Stimulated activated CD8-positive, alpha-beta memory T cell treated with anti-CD3 and anti-CD28 coated beads, Interleukin-7, amount 100 ng/mL, for 48 hours (primary cell): ENCODE results near the gene R3HDM2.
"Not testable (repeated sequence)": the region's sequence is repeated elsewhere in the genome, so short reads cannot be mapped to it uniquely, and the experiment has no call there.

Experiments used
- DNase-seq, 2 donors: peaks; one replicate each; pipeline ENCODE4 v3.0.0-alpha.2; 2020; ENCODE audit warnings: low read depth in 1 of 2; ENCODE audit errors: extremely low read depth in 1 of 2

The R3HDM2 gene

DNA sequence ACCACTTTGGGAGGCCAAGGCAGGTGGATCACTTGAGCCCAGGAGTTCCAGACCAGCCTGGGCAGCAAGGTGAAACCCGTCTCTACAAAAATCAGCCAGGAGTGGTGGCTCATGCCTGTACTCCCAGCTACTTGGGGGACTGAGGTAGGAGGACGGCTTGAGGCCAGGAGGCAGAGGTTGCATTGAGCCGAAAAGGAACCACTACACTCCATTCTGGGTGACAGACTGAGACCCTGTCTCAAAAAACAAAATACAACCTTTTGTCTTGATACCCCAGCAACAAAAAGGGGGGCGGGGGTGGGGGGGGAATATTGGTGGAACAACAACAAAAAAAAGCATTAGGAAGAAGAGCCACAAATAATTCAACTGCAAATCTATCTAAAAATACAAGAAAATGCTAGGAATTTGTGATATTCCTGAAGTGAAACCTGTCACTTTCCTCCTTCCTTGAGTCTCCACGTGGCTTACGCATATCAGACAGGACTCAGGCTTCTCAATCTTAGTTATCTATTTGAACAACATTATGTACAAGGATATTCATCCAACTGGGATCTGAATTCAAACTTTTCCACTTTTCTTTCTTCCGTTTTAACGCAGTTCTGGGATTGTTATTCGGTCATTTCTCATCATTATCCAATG, 1.3 kb downstream of the R3HDM2 start:
- DNase-seq = no peak

DNA sequence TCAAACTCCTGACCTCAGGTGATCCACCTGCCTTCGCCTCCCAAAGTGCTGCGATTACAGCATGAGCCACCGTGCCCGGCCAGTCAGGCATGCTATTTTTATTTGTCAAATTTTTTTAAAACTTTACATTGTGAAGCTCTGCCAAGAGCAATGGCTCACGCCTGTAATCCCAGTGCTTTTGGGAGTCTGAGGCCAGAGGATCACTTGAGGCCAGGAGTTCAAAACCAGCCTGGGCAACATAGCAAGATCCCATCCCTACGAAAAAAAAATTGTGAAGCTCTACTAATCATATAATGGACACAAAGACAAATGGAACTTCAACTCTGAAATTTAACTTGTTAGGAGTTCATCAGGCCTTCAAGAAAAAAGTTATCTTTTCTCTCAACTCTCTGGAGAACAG, 1.9 kb downstream of the R3HDM2 start:
- no peak for DNase-seq

DNA sequence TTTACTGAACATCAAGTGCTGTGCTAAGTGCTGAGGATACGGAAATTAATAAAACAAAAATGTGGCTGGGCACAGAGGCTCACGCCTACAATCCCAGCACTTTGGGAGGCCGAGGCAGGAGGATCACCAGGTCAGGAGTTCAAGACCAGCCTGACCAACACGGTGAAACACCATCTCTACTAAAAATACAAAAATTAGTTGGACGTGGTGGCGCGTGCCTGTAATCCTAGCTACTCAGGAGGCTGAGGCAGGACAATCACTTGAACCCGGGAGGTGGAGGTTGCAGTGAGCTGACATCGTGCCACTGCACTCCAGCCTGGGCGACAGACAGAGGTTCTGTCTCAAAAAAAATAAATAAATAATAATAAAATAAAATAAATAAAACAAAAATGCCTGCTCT, 3.9 kb downstream of the R3HDM2 start:
- not testable (repeated sequence) for DNase-seq

DNA sequence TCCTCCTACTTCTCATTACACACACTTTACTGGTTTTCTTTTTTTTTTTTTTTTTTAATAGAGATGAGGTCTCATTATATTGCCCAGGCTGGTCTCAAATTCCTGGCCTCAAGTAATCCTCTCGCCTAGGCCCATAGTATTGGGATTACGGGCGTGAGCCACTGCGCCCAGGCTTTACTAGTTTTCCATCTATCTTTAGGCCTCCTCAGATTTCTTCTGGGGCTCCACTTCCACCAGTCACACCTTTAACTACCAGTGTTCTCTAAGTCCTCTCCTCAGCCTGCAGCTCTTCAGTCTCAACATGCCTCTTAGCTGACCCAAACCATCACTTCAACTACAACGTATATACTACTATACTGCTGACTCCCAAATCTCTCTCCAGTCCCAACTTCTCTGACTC, 10.4 kb downstream of the R3HDM2 start:
- DNase-seq = no peak

DNA sequence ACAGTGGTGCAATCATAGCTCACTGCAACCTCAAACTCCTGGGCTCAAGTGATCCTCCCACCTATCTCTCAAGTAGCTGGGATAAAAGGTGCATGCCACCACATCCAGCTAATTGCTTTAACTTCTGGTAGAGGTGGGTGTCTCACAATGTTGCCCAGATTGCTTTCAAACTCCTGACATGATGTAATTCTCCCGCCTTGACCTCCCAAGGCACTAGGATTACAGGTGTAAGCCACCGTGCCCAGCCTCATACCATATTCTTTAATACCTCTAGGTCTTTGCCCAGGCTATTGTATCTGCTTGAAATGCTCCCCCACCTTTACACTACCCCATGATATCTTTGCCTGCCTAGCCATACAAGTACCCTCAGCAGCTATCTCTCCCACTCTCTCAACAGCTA, 11.3 kb downstream of the R3HDM2 start:
- DNase-seq = no peak

DNA sequence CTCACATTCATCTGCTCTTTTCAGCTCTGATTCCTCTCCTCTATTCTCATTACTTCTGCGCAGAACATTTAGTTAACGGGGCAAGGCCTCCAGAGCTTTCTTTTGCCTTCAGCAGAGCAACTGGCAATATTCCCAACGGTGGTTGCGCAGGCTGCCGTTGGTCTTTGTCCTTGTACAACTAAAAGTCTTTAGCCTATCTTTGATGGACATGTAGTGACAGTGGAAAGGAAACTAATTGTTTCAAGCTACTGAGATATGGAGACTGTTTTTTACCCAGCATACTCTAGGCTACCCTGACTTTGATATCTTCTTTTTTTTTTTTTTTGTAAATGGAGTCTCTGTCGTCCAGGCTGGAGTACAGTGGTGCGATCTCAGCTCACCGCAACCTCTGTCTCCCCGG, 12.6 kb downstream of the R3HDM2 start:
- DNase-seq = no peak

DNA sequence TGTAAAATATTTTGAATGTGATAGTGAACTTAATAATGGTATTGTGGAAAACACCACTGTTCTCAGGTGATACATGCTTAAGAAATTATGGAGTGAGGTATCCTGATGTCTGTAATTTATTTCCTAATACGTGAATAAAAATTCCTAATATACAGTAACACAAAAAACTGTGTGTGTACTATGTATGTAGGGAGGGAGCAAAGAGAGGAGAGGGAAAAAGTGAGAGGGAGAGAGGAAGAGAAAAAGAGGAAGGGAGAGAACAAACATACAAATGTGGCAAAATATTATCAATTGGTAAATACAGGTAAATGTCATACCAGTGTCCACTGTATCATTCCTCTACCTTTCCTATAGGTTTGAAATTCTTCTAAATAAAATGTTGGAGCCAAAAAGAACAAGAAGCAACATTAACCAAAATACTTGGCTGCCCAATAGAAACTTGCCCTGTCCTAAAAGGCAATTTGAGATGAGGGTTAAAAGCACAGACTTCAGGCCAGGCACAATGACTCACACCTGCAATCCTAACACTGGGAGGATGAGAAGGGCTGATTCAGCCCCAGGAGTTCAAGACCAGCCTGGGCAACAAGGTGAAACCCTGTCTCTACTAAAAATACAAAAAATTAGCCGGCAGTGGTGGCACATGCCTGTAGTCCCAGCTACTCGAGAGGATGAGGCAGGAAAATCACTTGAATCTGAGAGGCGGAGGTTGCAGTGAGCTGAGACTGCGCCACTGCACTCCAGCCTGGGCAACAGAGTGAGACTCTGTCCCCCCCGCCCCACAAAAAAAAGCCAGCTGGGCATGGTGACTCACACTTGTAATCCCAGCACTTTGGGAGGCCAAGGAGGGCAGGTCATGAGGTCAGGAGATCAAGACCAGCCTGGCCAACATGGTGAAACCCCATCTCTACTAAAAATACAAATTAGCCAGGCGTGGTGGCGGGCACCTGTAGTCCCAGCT, 14.5 kb downstream of the R3HDM2 start:
- DNase-seq = no peak

DNA sequence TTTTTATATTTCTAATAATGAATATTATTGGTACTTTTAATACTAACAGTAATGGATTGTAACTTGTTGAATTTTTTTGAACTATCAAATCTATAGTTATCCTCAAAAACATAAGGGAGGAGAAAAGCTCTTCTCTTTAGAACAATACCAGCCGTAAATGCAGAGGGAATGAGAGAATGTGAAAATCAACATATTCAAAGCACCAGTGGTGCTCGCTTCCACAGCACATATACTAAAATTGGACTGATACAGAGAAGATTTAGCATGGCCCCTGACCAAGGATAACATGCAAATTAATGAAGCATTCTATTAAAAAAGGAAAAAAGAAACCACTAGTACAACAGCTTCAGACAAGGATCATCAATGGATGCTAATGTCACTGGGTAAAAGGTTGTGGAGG, 15.8 kb downstream of the R3HDM2 start:
- no peak for DNase-seq

DNA sequence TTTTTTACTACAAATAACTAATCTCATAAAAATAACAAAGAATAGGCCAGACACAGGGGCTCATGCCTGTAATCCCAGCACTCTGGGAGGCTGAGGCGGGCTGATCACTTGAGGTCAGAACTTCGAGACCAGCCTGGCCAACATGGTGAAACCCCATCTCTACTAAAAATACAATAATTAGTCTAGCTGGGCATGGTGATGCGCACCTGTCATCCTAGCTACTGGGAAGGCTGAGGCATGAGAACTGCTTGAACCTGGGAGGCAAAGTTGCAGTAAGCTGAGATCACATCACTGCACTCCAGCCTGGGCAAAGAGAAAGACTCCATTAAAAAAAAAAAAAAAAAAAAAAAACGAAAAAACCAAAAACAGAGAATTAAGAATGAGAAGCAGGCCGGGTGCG, 16.7 kb downstream of the R3HDM2 start:
- not testable (repeated sequence) for DNase-seq

DNA sequence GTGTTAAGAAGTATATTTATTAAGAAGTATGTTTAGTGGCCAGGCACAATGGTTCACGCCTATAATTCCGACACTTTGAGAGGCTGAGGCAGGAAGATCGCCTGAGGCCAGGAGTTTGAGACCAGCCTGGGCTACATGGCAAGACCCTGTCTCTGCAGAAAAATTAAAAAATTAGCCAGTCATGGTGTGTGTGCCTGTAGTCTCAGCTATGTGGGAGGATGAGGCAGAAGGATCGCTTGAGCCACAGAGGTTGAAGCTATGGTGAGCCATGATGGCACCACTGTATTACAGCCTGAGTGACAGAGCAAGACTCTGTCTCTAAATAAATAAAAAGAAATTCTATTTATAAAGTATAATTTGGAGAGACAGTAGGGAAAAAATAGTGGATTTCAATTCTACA, 20.3 kb downstream of the R3HDM2 start:
- DNase-seq = no peak

DNA sequence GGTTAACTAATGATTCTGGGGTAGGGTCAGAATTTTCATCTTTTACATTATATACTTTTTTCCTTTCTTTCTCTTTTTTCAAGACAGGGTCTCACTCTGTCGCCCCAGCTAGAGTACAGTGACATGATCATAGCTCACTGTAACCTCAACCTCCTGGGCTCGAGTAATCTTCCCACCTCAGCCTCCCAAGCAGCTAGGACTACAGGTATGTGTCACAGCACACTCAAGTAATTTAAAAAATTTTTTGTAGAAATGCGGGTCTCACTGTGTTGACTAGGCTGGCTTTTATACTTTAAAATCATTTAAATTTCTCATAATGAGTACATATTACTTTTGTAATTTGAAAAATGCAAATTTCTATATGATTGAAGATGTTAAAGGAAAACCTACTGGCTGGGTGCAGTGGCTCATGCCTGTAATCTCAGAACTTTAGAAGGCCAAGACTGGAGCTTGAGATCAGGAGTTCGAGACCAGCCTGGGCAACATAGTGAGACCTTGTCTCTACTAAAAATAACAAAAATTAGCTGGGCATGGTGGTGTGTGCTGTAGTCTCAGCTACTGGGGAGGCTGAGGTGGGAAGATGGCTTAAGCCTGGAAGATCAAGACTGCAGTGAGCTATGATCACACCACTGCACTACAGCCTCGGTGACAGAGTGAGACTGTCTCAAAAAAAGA, 25.7 kb downstream of the R3HDM2 start:
- peak in 1 of 2 donors; percentile 20 for DNase-seq

DNA sequence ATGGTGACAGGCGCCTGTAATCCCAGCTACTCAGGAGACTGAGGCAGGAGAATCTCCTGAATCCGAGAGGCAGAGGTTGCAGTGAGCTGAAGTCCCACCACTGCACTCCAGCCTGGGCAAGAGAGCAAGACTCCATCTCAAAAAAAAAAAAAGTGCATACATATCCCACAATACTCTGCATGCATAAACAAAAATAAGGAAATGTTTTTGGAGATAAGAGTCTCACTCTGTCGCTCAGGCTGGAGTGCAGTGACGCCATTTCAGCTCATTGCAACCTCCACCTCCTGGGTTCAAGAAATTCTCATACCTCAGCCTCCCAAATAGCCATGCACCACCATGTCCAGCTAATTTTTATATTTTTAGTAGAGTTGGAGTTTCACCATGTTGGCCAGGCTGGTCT, 28.7 kb downstream of the R3HDM2 start:
- not testable (repeated sequence) for DNase-seq

DNA sequence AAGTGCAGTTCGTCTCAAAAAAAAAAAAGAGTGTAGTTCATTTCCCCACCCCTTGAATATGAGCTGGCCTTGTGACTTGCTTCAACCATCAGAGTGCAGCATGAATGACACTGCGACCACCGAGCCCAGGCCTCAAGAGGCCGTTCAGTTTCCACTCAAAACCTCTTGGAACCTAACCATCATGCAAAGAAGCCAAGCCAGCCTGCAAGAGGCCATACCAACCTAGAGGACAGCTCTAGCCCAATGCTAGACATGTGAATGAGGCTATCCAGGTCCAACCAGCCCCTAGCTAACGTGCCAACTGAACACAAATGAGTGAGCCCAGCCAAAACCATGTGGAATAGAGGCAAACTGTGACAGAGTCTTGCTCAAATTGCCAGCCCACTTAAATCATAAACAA, 29.7 kb downstream of the R3HDM2 start:
- no peak for DNase-seq

DNA sequence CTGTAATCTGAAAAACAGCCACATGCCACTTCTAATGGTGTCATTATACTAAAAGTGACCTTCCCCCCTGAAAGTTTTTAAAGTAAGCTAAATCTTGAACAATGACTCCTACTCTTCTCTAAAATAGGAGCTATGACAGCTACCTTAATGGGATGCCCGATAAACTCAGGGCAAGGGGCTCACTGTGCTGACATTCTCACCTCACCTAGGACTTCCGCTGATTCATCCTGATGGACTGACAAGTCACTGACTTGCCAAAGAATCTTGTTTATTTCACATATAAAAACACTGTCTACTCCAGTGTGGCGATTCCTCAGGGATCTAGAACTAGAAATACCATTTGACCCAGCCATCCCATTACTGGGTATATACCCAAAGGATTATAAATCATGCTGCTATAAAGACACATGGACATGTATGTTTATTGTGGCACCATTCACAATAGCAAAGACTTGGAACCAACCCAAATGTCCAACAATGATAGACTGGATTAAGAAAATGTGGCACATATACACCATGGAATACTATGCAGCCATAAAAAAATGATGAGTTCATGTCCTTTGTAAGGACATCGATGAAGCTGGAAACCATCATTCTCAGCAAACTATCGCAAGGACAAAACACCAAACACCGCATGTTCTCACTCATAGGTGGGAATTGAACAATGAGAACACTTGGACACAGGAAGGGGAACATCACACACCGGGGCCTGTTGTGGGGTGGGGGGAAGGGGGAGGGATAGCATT, 31.0 kb downstream of the R3HDM2 start:
- not testable (repeated sequence) for DNase-seq

DNA sequence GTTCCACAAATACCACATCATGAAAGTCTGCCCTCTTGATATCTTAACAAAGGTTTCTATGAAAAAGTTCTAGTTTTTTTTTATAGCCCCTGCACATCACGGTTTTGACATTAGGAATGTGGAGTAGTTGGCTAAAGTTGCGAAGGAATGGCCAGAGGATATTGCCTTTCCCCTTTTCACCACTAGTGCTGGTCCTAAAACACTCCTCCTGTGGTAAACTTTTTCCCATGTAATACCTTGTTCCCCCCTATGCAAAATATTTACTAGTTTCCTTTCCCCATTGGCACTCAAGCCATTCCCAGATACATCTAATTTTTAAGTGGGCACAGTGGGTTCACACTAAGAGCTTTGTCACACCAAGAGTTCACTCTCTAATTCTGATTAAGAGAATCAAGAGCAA, 33.4 kb downstream of the R3HDM2 start:
- DNase-seq = no peak

DNA sequence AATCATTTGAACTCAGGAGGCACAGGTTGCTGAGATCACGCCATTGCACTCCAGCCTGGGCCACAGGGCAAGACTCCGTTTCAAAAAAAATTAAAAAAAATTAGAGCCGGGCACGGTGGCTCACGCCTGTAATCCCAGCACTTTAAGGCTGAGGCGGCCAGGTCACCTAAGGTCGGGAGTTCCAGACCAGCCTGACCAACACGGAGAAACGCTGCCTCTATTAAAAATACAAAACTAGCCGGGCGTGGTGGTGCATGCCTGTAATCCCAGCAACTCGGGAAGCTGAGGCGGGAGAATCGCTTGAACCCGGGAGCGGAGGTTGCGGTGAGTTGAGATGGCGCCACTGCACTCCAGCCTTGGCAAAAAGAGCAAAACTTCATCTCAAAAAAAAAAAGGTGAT, 35.7 kb downstream of the R3HDM2 start:
- no peak for DNase-seq

DNA sequence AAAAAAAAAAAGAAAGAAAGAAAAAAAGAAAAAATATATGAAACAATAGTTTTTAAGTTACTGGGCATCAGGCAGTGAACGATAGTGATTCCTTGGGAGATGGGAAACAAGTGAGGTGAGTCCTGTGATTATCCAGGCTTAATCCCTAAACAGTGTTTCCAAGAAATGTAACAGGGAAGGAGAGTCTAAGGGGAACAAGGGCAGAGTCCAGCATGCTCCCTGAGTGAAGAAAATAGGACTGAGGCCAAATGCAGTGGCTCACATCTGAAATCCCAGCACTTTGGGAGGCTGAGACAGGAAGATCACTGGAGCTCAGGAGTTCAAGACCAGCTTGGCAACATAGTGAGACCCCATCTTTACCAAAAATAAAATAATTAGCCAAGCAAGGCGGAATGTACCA, 40.7 kb downstream of the R3HDM2 start:
- DNase-seq = no peak

DNA sequence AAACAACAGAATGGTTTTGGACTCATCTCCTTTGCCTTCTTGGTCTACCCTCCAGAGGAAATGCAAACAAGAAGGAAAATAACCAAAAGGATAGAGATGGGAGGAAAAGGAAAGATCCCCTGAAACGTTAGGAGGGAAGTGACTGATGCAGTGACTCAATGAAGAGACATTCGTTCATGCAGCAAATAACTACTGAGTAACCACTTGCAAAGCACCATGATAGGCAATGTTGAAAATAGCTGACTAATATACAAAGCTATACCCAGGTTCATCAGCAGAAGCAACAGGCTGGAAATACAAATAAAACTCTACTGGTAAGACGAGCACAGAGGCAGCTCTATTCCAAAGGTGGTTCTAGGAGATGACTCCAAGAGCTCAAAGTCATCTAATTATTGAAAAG, 41.8 kb downstream of the R3HDM2 start:
- DNase-seq = no peak

DNA sequence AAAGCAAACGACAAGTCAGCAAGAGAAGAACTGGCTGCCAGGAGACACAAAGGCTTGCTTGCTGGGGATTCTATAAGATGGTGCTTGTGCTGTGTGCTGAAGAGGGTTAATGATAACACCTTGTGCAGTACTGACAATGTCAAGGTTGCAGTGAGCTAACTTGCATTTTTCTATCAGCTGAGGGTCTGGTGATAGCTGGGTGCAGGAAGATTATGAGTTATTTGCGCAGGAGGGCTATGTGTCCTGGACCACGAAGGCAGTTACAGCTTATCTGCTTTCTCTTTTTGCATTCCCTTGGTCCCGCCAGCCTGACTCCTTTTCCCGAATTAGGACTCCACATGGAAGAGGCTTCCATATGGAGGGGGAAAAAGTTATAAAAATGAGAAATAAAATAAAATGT, 42.4 kb downstream of the R3HDM2 start:
- DNase-seq = no peak

DNA sequence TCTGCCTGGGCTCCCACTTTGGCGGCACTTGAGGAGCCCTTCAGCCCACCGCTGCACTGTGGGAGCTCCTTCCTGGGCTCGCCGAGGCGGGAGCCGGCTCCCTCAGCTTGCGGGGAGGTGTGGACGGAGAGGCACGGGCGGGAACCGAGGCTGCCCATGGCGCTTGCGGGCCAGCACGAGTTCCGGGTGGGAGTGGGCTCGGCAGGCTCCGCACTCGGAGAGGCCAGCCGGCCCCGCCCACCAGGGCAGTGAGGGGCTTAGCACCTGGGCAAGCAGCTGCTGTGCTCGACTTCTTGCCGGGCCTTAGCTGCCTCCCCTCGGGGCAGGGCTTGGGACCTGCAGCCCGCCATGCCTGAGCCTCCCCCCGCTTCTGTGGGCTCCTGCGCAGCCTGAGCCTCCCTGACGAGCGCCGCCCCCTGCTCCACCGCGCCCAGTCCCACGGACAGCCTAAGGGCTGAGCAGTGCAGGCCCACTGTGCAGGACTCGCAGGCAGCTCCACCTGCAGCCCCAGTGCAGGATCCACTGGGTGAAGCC, 44.6 kb downstream of the R3HDM2 start:
- no peak for DNase-seq

DNA sequence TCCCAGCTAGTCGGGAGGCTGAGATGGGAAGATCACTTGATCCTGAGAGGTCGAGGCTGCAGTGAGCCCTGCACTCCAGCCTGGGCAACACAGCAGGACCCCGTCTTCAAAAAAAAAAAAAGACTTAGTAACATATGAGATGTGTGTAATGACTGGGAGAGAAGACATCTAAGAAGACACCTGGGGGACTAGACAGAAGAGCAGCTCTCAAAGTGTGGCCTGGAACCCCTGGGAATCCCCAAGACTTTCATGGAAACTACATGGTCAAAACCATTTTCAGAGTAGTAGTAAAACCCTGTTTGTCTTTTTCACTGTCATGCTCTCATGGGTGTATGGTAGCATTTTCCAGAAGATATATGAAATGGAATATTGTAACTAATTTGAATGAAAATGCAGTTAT, 45.3 kb downstream of the R3HDM2 start:
- DNase-seq = no peak
